MM.1S (cell line): ENCODE measurements around the gene TIAM1.

Experiments used
- DNase-seq: peaks from one replicate; pipeline ENCODE4 v3.0.0-alpha.2; 2015
- H2AFZ ChIP-seq: fragments of 300-600 bp; sonication (generic); 2 replicates; pipeline ENCODE4 v1.6.0; 2016; ENCODE audit warnings: antibody characterized with exemption, low read length
- H3F3A ChIP-seq: fragments of 300-600 bp; sonication (generic); 2 replicates; pipeline ENCODE4 v1.6.1; 2016; ENCODE audit warnings: mild to moderate bottlenecking, antibody characterized with exemption, low read length, moderate library complexity, mixed read lengths; ENCODE audit not compliant: insufficient read depth
- H3K27ac ChIP-seq: fragments of 300-600 bp; sonication (generic); 2 replicates; pipeline ENCODE4 v1.5.1; 2016; ENCODE audit warnings: mild to moderate bottlenecking, low read length
- H3K27me3 ChIP-seq: fragments of 300-600 bp; sonication (generic); replicated peaks from 2 replicates; pipeline ENCODE4 v1.6.0; 2016; ENCODE audit warnings: low read length; ENCODE audit not compliant: insufficient read depth
- H3K36me3 ChIP-seq: fragments of 300-600 bp; sonication (generic); replicated peaks from 2 replicates; pipeline ENCODE4 v1.6.1; 2016; ENCODE audit warnings: mild to moderate bottlenecking, low read length, mixed read lengths; ENCODE audit not compliant: insufficient read depth
- H3K4me1 ChIP-seq: fragments of 300-600 bp; sonication (generic); 2 replicates; pipeline ENCODE4 v1.6.1; 2016; ENCODE audit warnings: low read length, mixed read lengths
- H3K4me2 ChIP-seq: fragments of 300-600 bp; sonication (generic); 2 replicates; pipeline ENCODE4 v1.6.0; 2016; ENCODE audit warnings: low read depth, low read length
- H3K4me3 ChIP-seq: fragments of 300-600 bp; sonication (generic); 2 replicates; pipeline ENCODE4 v1.5.1; 2016; ENCODE audit warnings: low read length, mixed read lengths
- H3K79me2 ChIP-seq: fragments of 300-600 bp; sonication (generic); 2 replicates; pipeline ENCODE4 v1.6.1; 2016; ENCODE audit warnings: mixed run types, low read length, mixed read lengths
- H3K9ac ChIP-seq: fragments of 300-600 bp; sonication (generic); 2 replicates; pipeline ENCODE4 v1.6.1; 2016; ENCODE audit warnings: low read length, mixed read lengths
- H3K9me2 ChIP-seq: fragments of 300-600 bp; sonication (generic); replicated peaks from 2 replicates; pipeline ENCODE4 v1.6.1; 2016; ENCODE audit warnings: mild to moderate bottlenecking, low read length, mixed read lengths; ENCODE audit not compliant: insufficient read depth
- H3K9me3 ChIP-seq: fragments of 300-600 bp; sonication (generic); replicated peaks from 2 replicates; pipeline ENCODE4 v1.6.1; 2016; ENCODE audit warnings: mild to moderate bottlenecking, low read length, mixed read lengths; ENCODE audit not compliant: insufficient read depth
- H4K20me1 ChIP-seq: fragments of 300-600 bp; sonication (generic); 2 replicates; pipeline ENCODE4 v1.6.1; 2016; ENCODE audit warnings: mild to moderate bottlenecking, low read length, moderate library complexity, mixed read lengths; ENCODE audit not compliant: insufficient read depth
- CTCF ChIP-seq: fragments of 300-600 bp; sonication (generic); IDR thresholded peaks from 2 replicates; pipeline ENCODE4 v1.5.1; 2016; ENCODE audit warnings: antibody characterized with exemption, low read length, mixed read lengths
- EZH2 ChIP-seq: fragments of 300-600 bp; sonication (generic); optimal IDR thresholded peaks from 2 replicates; pipeline ENCODE3; 2017; ENCODE audit warnings: low read depth, mild to moderate bottlenecking, antibody characterized with exemption, low read length, mixed read lengths
- EZH2phosphoT487 ChIP-seq: fragments of 300-600 bp; sonication (generic); IDR thresholded peaks from 2 replicates; pipeline ENCODE4 v1.6.1; 2018; ENCODE audit warnings: antibody characterized with exemption, low read length

Gene TIAM1

DNA sequence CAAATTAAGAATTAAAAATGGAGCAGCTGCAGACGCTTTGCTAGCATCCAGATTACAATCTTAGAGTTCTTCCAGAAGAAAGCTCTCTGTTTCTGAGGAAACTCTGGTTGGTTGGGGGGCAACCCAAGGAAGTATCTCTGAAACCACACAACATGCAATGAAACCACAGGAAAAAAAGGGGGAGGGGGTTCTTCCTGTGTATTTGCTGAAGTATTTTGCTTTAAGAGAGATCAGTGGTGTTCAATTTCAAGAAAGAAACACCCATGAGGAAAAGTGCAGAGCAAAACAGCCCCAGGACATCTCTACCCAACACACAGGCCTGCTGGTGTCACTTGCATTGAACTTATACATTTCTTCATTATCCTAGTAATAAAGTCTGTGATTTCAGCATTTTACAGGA lies 19.7 kb upstream of the TIAM1 start:
- Histone ChIP-seq H3K36me3 (no peaks in the 10 kb centered on the region), H3K27ac (no peak overlapping the region), H3K79me2 (no peaks in the 10 kb centered on the region), H3K9me2 (no peaks in the 10 kb centered on the region), H3K4me3 (no peak overlapping the region), H3F3A (peaks cover 7% of the 10 kb centered on the region; the same call in 1 of the 2 replicates), H4K20me1 (no peaks in the 10 kb centered on the region), H3K9me3 (no peaks in the 10 kb centered on the region; the same call in 1 of the 2 replicates), H3K4me1 (peaks cover 34% of the 10 kb centered on the region), H3K4me2 (no peak overlapping the region), H2AFZ (no peak overlapping the region), H3K27me3 (no peaks in the 10 kb centered on the region), H3K9ac (no peak overlapping the region)
- DNase-seq, result no peak
- TF ChIP-seq EZH2, result no peak
- no peak for TF ChIP-seq CTCF
- TF ChIP-seq EZH2phosphoT487, result no peak

- Histone ChIP-seq H2AFZ (no peak overlapping the region), H3F3A (no peaks in the 10 kb centered on the region), H3K79me2 (peaks cover 3% of the 10 kb centered on the region; the same call in 1 of the 2 replicates), H3K4me1 (peaks cover 16% of the 10 kb centered on the region), H3K36me3 (no peaks in the 10 kb centered on the region), H3K9me3 (no peaks in the 10 kb centered on the region; the same call in 1 of the 2 replicates), H3K4me2 (no peak overlapping the region), H4K20me1 (no peaks in the 10 kb centered on the region), H3K27ac (no peak overlapping the region), H3K9ac (no peak overlapping the region), H3K4me3 (no peak overlapping the region), H3K9me2 (no peaks in the 10 kb centered on the region), H3K27me3 (no peaks in the 10 kb centered on the region)
- TF ChIP-seq EZH2phosphoT487 (no peak), EZH2 (no peak), CTCF (no peak)
- DNase-seq, result no peak
Measured at GRCh38 chr21:31360717-31361116, 16.7 kb upstream of the TIAM1 start.

- DNase-seq, result no peak
- no peak for TF ChIP-seq CTCF
- no peak for TF ChIP-seq EZH2phosphoT487
- no peak for TF ChIP-seq EZH2
- Histone ChIP-seq H3F3A (no peaks in the 10 kb centered on the region), H3K9me3 (no peaks in the 10 kb centered on the region; the same call in 1 of the 2 replicates), H4K20me1 (no peaks in the 10 kb centered on the region), H3K9ac (no peak overlapping the region), H3K27ac (no peak overlapping the region), H3K4me2 (no peak overlapping the region), H3K9me2 (no peaks in the 10 kb centered on the region), H3K4me3 (no peak overlapping the region), H3K36me3 (no peaks in the 10 kb centered on the region), H3K79me2 (peaks cover 11% of the 10 kb centered on the region), H2AFZ (no peak overlapping the region), H3K27me3 (no peaks in the 10 kb centered on the region), H3K4me1 (no peaks in the 10 kb centered on the region)
Measured at GRCh38 chr21:31358158-31358557, 14.1 kb upstream of the TIAM1 start.
